HepG2 (cell line): ENCODE measurements around the gene COL8A2. TPM values are rescaled to one million over a fixed set of nuclear protein-coding genes. Genes with fewer than 3 reads are reported as not detected.

Experiments
- CBX1 ChIP-seq: IDR thresholded peaks from one replicate; pipeline ENCODE4 v1.6.1; 2016; ENCODE audit warnings: antibody characterized with exemption, low read depth
- CCAR2 ChIP-seq: fragments of 200-400 bp; formaldehyde crosslinking; optimal IDR thresholded peaks from 2 replicates; pipeline ENCODE3; 2018; ENCODE audit warnings: low read depth, mild to moderate bottlenecking, low read length, moderate library complexity
- CEBPG ChIP-seq: IDR thresholded peaks from 2 replicates; pipeline ENCODE4 v1.6.1; 2016
- FOXA3 ChIP-seq: IDR thresholded peaks from 2 replicates; pipeline ENCODE4 v1.6.1; 2016; ENCODE audit warnings: missing genetic modification reagents, missing compliant biosample characterization
- GATAD2A ChIP-seq: IDR thresholded peaks from 2 replicates; pipeline ENCODE4 v1.6.1; 2016
- GFI1 ChIP-seq: sonication (generic); formaldehyde crosslinking; IDR thresholded peaks from 2 replicates; pipeline ENCODE4 v1.5.0; 2020; ENCODE audit warnings: missing genetic modification reagents, mild to moderate bottlenecking, borderline replicate concordance
- MED8 ChIP-seq: sonication (generic); formaldehyde crosslinking; IDR thresholded peaks from 2 replicates; pipeline ENCODE4 v1.8.1; 2023; ENCODE audit warnings: mild to moderate bottlenecking, missing genetic modification reagents; ENCODE audit not compliant: insufficient replicate concordance
- NPAS2 ChIP-seq: sonication (generic); formaldehyde crosslinking; IDR thresholded peaks from 2 replicates; pipeline ENCODE4 v1.8.0; 2022; ENCODE audit warnings: mild to moderate bottlenecking, missing genetic modification reagents, borderline replicate concordance
- ZBTB2 ChIP-seq: sonication (generic); formaldehyde crosslinking; IDR thresholded peaks from 2 replicates; pipeline ENCODE4 v1.8.0; 2022; ENCODE audit warnings: low read depth, missing genetic modification reagents
- ZBTB21 ChIP-seq: sonication (generic); formaldehyde crosslinking; IDR thresholded peaks from 2 replicates; pipeline ENCODE4 v1.4.0; 2020; ENCODE audit warnings: missing genetic modification reagents
- ZBTB39 ChIP-seq: sonication (generic); formaldehyde crosslinking; IDR thresholded peaks from 2 replicates; pipeline ENCODE4 v1.5.0; 2020; ENCODE audit warnings: missing genetic modification reagents
- ZBTB40 ChIP-seq, 2 experiments: fragments of 450-650 bp in 1 of 2; sonication (generic) in 1 of 2; formaldehyde crosslinking in 1 of 2; IDR thresholded peaks; 2 replicates each; pipeline versions ENCODE4 v1.6.1 to v1.8.0; 2016 to 2022; ENCODE audit warnings: antibody characterized with exemption in 1 of 2, mild to moderate bottlenecking in 1 of 2, missing genetic modification reagents in 1 of 2
- ZBTB7B ChIP-seq: sonication (generic); formaldehyde crosslinking; IDR thresholded peaks from 2 replicates; pipeline ENCODE4 v1.4.0; 2020; ENCODE audit warnings: missing genetic modification reagents
- ZFX ChIP-seq: sonication (generic); formaldehyde crosslinking; IDR thresholded peaks from 2 replicates; pipeline ENCODE4 v1.4.0; 2020; ENCODE audit warnings: mild to moderate bottlenecking, low read depth, missing genetic modification reagents, moderate library complexity
- ZNF274 ChIP-seq: sonication (generic); formaldehyde crosslinking; IDR thresholded peaks from 2 replicates; pipeline ENCODE4 v1.5.1; 2020; ENCODE audit warnings: mild to moderate bottlenecking, missing genetic modification reagents
- polyA plus RNA-seq, 8 experiments: library from polyadenylated mRNA; depleted of rRNA in 3 of 8; stranded (reverse) in 7 of 8; unstranded in 1 of 8; fragments of >200 nt; fragmentation: Illumina TruSeq in 4 of 8; extraction: Trizol in 4 of 8; gene quantifications; 2 replicates each; pipeline versions ENCODE4 v1.2.1 to v1.2.3, GENCODE V29; 2011 to 2016; ENCODE audit warnings: low read depth in 4 of 8, missing spikeins in 1 of 8, mixed read lengths in 1 of 8; ENCODE audit not compliant: insufficient read depth in 1 of 8
- total RNA-seq, 5 experiments: library from RNA; depleted of rRNA; stranded (reverse); fragments of >200 nt; fragmentation: Illumina TruSeq; extraction: Trizol; gene quantifications; 2 replicates each; pipeline ENCODE4 v1.2.3, GENCODE V29; 2016; ENCODE audit warnings: low read depth in 1 of 5

The COL8A2 gene
- total and polyA plus RNA-seq, 2 of the 13 experiments (the other 11 are each of a cell fraction or from before 2014, with no cell fraction given) = 0.13 to 0.24 TPM

- TF ChIP-seq ZBTB2 (0 out of 2 replicates have a peak, but pooled peaks have one; percentile 33), ZBTB7B (peak; percentile 85; the same call in 1 of the 2 replicates), ZNF274 (CRISPR knock-in tag) (no peak), ZBTB40 (IDR thresholded peaks at IDR 0.05) (no peak), ZBTB40 (CRISPR knock-in tag; IDR thresholded peaks at IDR 0.05) (no peak; the same call in 1 of the 2 replicates), MED8 (no peak), NPAS2 (CRISPR knock-in tag) (no peak), CBX1 (no peak), ZBTB21 (CRISPR knock-in tag) (no peak), ZBTB39 (CRISPR knock-in tag) (no peak), CCAR2 (no peak), GFI1 (CRISPR knock-in tag) (0 out of 2 replicates have a peak, but pooled peaks have one; percentile 20), CEBPG (CRISPR knock-in tag) (no peak), GATAD2A (CRISPR knock-in tag) (peak; percentile 36; the same call in 1 of the 2 replicates), FOXA3 (CRISPR knock-in tag) (peak; percentile 22; the same call in 1 of the 2 replicates), ZFX (CRISPR knock-in tag) (peak; percentile 52)
Observed at GRCh38 chr1:36155408-36156328, 30.6 kb upstream of the COL8A2 start, which contains the start of gene MAP7D1 (continued).
